ENCODE results near the gene PBRM1. TPM values are rescaled to one million over a fixed set of nuclear protein-coding genes. Genes with fewer than 3 reads are reported as not detected.

The PBRM1 gene
- total and polyA plus RNA-seq, 2 donors (not counting 1 experiment from before 2014, with no cell fraction given) = 16.8 to 85.9 TPM

DNA sequence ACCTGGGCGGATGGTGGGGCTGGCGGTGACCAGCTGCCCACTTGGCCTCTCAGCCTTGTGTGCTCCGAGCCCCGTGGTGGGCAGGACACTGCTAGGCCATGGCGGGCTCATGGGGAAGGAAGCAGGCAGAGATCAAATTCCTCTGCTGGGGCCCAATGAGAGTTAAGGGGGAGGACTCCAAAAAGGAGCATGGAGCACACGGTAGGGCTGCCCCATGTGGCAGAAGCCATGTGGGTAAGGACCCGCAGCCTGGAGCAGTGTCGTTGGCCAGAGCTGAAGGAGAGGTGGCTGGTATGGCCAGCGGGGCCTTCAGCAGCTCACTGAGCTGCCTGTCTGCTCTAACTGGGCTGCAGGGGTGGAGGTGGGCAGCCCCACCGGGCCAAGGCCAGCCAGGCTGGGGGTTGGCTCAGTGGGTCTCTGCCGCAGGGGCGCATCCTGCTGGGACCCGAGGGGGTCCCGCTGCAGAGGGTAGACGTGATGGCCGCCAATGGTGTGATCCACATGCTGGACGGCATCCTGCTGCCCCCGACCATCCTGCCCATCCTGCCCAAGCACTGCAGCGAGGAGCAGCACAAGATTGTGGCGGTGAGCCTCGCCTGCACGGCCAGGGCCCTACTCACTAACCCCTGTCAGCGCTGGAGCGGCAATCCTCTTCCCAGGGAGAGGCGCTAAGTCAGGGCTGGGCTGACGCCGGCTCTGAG, 179.3 kb downstream of the PBRM1 start:
- no peak overlapping the region for H3K27ac ChIP-seq (ENCODE audit: low read length in 2 of 2)
- DNase-seq = no peak
- Mint-ChIP-seq H3K4me3 (no peak overlapping the region), H3K27ac (no peak overlapping the region), H3K4me1 (no peaks in the 10 kb centered on the region), H3K9me3 (ENCODE audit: insufficient read depth) (no peaks in the 10 kb centered on the region), H3K27me3 (no peaks in the 10 kb centered on the region)
- TF ChIP-seq, protein P1, sequence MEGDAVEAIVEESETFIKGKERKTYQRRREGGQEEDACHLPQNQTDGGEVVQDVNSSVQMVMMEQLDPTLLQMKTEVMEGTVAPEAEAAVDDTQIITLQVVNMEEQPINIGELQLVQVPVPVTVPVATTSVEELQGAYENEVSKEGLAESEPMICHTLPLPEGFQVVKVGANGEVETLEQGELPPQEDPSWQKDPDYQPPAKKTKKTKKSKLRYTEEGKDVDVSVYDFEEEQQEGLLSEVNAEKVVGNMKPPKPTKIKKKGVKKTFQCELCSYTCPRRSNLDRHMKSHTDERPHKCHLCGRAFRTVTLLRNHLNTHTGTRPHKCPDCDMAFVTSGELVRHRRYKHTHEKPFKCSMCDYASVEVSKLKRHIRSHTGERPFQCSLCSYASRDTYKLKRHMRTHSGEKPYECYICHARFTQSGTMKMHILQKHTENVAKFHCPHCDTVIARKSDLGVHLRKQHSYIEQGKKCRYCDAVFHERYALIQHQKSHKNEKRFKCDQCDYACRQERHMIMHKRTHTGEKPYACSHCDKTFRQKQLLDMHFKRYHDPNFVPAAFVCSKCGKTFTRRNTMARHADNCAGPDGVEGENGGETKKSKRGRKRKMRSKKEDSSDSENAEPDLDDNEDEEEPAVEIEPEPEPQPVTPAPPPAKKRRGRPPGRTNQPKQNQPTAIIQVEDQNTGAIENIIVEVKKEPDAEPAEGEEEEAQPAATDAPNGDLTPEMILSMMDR (IDR thresholded peaks at IDR 0.05) = no peak
- no peak for TF ChIP-seq EZH2 (IDR thresholded peaks at IDR 0.05; ENCODE audit: borderline replicate concordance, insufficient read depth, low read depth, low read length, poor library complexity, severe bottlenecking)
- no peaks in the 10 kb centered on the region for H3K27me3 ChIP-seq (replicated peaks in 1 of 4; ENCODE audit: control extremely low read depth in 1 of 4, control insufficient read depth in 3 of 4, insufficient read depth in 4 of 4, low read length in 3 of 4)
- H3K4me2 ChIP-seq (replicated peaks; ENCODE audit: low read depth, low read length, poor library complexity, severe bottlenecking) = no peak overlapping the region
- no peaks in the 10 kb centered on the region for H3K79me2 ChIP-seq (ENCODE audit: control insufficient read depth, insufficient read depth, low read length)
- H2AFZ ChIP-seq (ENCODE audit: insufficient read depth, low read depth, low read length, poor library complexity, severe bottlenecking) = no peak overlapping the region
- no peak overlapping the region for H3K4me3 ChIP-seq (ENCODE audit: control extremely low read depth in 1 of 5, extremely low read depth in 1 of 5, insufficient read depth in 1 of 5, low read depth in 2 of 5, low read length in 4 of 5)
- ATAC-seq (ENCODE audit: low read depth) = no peak
- H3K36me3 ChIP-seq (replicated peaks in 1 of 2; ENCODE audit: control extremely low read depth in 1 of 2, control insufficient read depth in 1 of 2, extremely low read depth in 1 of 2, insufficient read depth in 2 of 2, low read length in 1 of 2) = no peaks in the 10 kb centered on the region
- H4K20me1 ChIP-seq (ENCODE audit: control insufficient read depth, insufficient read depth, low read length, poor library complexity, severe bottlenecking) = no peaks in the 10 kb centered on the region
- CTCF ChIA-PET = interaction anchor here (0.6 kb wide), 1 partner anchor 428 kb away, joined by 3 read pairs; no protein-coding TSS in a partner anchor
- no peaks in the 10 kb centered on the region for H3K9me3 ChIP-seq (ENCODE audit: control extremely low read depth in 1 of 3, control insufficient read depth in 2 of 3, insufficient read depth in 1 of 3, low read length in 2 of 3)
- H3K4me1 ChIP-seq (ENCODE audit: control insufficient read depth in 2 of 2, insufficient read depth in 2 of 2, low read length in 2 of 2) = no peaks in the 10 kb centered on the region
- H3K9ac ChIP-seq (ENCODE audit: low read length) = no peak overlapping the region
- POLR2A ChIA-PET = no interaction called here
- WGBS (ENCODE audit: insufficient coverage) = 94% methylated on average over 24 of the region's 27 CpGs
- intact Hi-C loops (cut with micrococcal nuclease) = no loop called here

DNA sequence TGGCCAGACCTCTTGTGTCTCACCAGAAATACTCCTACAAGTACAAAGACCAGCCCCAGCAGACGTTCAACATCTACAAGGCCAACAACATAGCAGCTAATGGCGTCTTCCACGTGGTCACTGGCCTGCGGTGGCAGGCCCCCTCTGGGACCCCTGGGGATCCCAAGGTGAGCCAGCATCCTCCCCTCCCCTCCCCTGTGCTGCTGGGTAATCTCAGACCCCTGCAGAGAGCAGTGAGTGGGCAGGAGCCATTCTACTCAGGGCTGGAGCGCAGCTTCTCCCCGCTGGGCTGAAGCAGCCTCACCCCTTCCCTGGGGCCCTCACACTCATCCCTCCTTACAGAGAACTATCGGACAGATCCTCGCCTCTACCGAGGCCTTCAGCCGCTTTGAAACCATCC, 180.7 kb downstream of the PBRM1 start:
- peaks cover 2% of the 10 kb centered on the region for H3K4me1 Mint-ChIP-seq
- no peaks in the 10 kb centered on the region for H3K79me2 ChIP-seq (ENCODE audit: control insufficient read depth, insufficient read depth, low read length)
- TF ChIP-seq, protein P1 (IDR thresholded peaks at IDR 0.05) = no peak
- TF ChIP-seq EZH2 (IDR thresholded peaks at IDR 0.05; ENCODE audit: borderline replicate concordance, insufficient read depth, low read depth, low read length, poor library complexity, severe bottlenecking) = no peak
- ChIA-PET CTCF (no interaction called here), POLR2A (no interaction called here)
- intact Hi-C loops (cut with micrococcal nuclease) = no loop called here
- no peaks in the 10 kb centered on the region for H3K36me3 ChIP-seq (replicated peaks in 1 of 2; ENCODE audit: control extremely low read depth in 1 of 2, control insufficient read depth in 1 of 2, extremely low read depth in 1 of 2, insufficient read depth in 2 of 2, low read length in 1 of 2)
- H2AFZ ChIP-seq (ENCODE audit: insufficient read depth, low read depth, low read length, poor library complexity, severe bottlenecking) = no peak overlapping the region
- no peak overlapping the region for H3K4me3 Mint-ChIP-seq
- no peak for ATAC-seq (ENCODE audit: low read depth)
- H3K4me3 ChIP-seq (ENCODE audit: control extremely low read depth in 1 of 5, extremely low read depth in 1 of 5, insufficient read depth in 1 of 5, low read depth in 2 of 5, low read length in 4 of 5) = no peak overlapping the region
- H3K4me1 ChIP-seq (ENCODE audit: control insufficient read depth in 2 of 2, insufficient read depth in 2 of 2, low read length in 2 of 2) = no peaks in the 10 kb centered on the region
- WGBS (ENCODE audit: insufficient coverage) = 93% methylated on average over 10 of the region's 10 CpGs
- H3K27ac Mint-ChIP-seq = no peak overlapping the region
- no peaks in the 10 kb centered on the region for H3K27me3 Mint-ChIP-seq
- no peak overlapping the region for H3K27ac ChIP-seq (ENCODE audit: low read length in 2 of 2)
- no peaks in the 10 kb centered on the region for H4K20me1 ChIP-seq (ENCODE audit: control insufficient read depth, insufficient read depth, low read length, poor library complexity, severe bottlenecking)
- no peak for DNase-seq
- H3K9me3 ChIP-seq (ENCODE audit: control extremely low read depth in 1 of 3, control insufficient read depth in 2 of 3, insufficient read depth in 1 of 3, low read length in 2 of 3) = no peaks in the 10 kb centered on the region
- no peak overlapping the region for H3K4me2 ChIP-seq (replicated peaks; ENCODE audit: low read depth, low read length, poor library complexity, severe bottlenecking)
- no peaks in the 10 kb centered on the region for H3K27me3 ChIP-seq (replicated peaks in 1 of 4; ENCODE audit: control extremely low read depth in 1 of 4, control insufficient read depth in 3 of 4, insufficient read depth in 4 of 4, low read length in 3 of 4)
- no peak overlapping the region for H3K9ac ChIP-seq (ENCODE audit: low read length)
- no peaks in the 10 kb centered on the region for H3K9me3 Mint-ChIP-seq (ENCODE audit: insufficient read depth)
